ENCODE data around the gene ANKRD29.

- TF ChIP-seq CTCF (IDR thresholded peaks at IDR 0.05; ENCODE audit: insufficient read depth, low read length) (no peak), POLR2AphosphoS5 (IDR thresholded peaks at IDR 0.05; ENCODE audit: low read depth) (no peak), GABPA (IDR thresholded peaks at IDR 0.05; ENCODE audit: low read depth) (no peak), REST (IDR thresholded peaks at IDR 0.05; ENCODE audit: insufficient replicate concordance, low read depth) (no peak), SPI1 (IDR thresholded peaks at IDR 0.05; ENCODE audit: borderline replicate concordance, low read depth) (no peak)
These were observed 62.9 kb downstream of the ANKRD29 start for GRCh38 chr18:23599809-23600208.

Measured in HL-60 (cell line).